HFFc6 (cell line): ENCODE results near the gene SEL1L3. TPM values are rescaled to one million over a fixed set of nuclear protein-coding genes. Genes with fewer than 3 reads are reported as not detected.

Source experiments
- DNase-seq: peaks from one replicate; pipeline ENCODE4 v3.0.0-alpha.2; 2018
- H3K27ac Mint-ChIP-seq: 2 replicates; pipeline ENCODE4 v1.8.0; 2020; ENCODE audit warnings: mild to moderate bottlenecking, mixed read lengths
- H3K27me3 Mint-ChIP-seq: 2 replicates; pipeline ENCODE4 v1.8.0; 2021; ENCODE audit warnings: mild to moderate bottlenecking, moderate library complexity, mixed read lengths; ENCODE audit not compliant: insufficient read depth
- H3K36me3 Mint-ChIP-seq: 2 replicates; pipeline ENCODE4 v1.8.0; 2021; ENCODE audit warnings: low read depth, mixed read lengths
- H3K4me1 Mint-ChIP-seq: 2 replicates; pipeline ENCODE4 v1.8.0; 2020; ENCODE audit warnings: low read depth, mixed read lengths
- H3K4me3 Mint-ChIP-seq: 2 replicates; pipeline ENCODE4 v1.8.0; 2020; ENCODE audit warnings: mild to moderate bottlenecking, moderate library complexity, mixed read lengths
- H3K9me3 Mint-ChIP-seq: 2 replicates; pipeline ENCODE4 v1.8.0; 2020; ENCODE audit warnings: mild to moderate bottlenecking, mixed read lengths
- total RNA-seq, 6 experiments: library from RNA; stranded (reverse); fragmentation: NEBNext Ultra II Directional; extraction: Animal tissue kit (Norgen Biotek cat#: 25700); gene quantifications; 2 replicates in 1 of 6; 3 replicates in 5 of 6; pipeline ENCODE4 v1.2.3, GENCODE V29; 2021
- TF ChIP-seq, protein P1 (sequence below): fragments of 200-600 bp; sonication (generic); IDR thresholded peaks from 2 replicates; pipeline ENCODE4 v1.5.0; 2021; ENCODE audit warnings: antibody characterized with exemption, mild to moderate bottlenecking

The SEL1L3 gene
- total RNA-seq, 6 experiments from 2014 or later, result 24.5 to 35.4 (median 31.1) TPM

- H3K27ac Mint-ChIP-seq, result 0 out of 2 replicates have a peak overlapping the region, but pooled peaks have one; percentile 90
- H3K4me1 Mint-ChIP-seq, result peaks cover 87% of the 10 kb centered on the region
- H3K36me3 Mint-ChIP-seq, result peaks cover 20% of the 10 kb centered on the region
- DNase-seq, result no peak
- TF ChIP-seq, protein P1, sequence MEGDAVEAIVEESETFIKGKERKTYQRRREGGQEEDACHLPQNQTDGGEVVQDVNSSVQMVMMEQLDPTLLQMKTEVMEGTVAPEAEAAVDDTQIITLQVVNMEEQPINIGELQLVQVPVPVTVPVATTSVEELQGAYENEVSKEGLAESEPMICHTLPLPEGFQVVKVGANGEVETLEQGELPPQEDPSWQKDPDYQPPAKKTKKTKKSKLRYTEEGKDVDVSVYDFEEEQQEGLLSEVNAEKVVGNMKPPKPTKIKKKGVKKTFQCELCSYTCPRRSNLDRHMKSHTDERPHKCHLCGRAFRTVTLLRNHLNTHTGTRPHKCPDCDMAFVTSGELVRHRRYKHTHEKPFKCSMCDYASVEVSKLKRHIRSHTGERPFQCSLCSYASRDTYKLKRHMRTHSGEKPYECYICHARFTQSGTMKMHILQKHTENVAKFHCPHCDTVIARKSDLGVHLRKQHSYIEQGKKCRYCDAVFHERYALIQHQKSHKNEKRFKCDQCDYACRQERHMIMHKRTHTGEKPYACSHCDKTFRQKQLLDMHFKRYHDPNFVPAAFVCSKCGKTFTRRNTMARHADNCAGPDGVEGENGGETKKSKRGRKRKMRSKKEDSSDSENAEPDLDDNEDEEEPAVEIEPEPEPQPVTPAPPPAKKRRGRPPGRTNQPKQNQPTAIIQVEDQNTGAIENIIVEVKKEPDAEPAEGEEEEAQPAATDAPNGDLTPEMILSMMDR, result no peak
- no peak overlapping the region for H3K4me3 Mint-ChIP-seq
- no peaks in the 10 kb centered on the region; the same call in 1 of the 2 replicates for H3K27me3 Mint-ChIP-seq
- no peaks in the 10 kb centered on the region for H3K9me3 Mint-ChIP-seq
Measured at GRCh38 chr4:25815586-25815985, 47.2 kb downstream of the SEL1L3 start.

DNA sequence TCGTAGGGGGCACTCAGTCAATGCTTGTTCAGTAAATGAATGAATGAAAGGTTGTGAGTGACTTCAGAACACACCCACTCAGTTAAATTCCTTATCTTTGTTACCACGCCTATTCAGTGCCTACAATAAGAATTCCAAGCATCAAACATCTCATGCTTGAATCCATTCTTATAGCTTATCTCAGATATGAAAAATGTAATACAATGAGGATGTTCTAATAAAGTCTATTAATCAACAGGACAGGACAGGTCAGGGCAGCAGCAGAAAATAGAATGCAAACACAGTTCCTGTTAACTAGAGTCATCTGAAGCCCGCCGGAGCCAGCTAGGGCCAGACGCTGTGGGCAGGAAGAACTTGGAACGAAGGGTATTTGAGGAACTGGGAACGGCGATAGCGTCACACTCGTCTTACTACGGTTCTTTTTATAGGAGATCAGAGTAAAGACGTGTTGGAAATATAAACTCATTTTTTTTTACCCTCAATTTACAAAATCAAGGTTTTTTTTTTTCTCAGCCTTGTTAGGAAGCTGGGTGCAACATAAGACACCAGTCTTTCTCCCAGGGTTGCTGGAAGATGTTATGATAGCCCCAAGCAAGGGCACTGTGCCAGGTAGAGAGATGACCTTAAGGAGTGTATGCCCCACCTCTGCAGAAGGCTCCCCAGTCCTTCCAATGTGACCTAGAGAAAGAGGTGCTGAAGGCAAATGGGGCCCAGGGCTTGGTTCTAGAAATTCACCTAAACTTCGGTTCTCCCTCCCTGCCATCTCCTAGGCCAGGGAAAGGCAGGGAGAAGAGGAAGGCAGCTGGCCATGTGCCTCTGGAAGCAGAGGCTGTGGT, 48.3 kb downstream of the SEL1L3 start:
- Mint-ChIP-seq H3K9me3 (no peaks in the 10 kb centered on the region), H3K27ac (peak overlapping the region; percentile 90), H3K36me3 (peaks cover 12% of the 10 kb centered on the region), H3K27me3 (no peaks in the 10 kb centered on the region; the same call in 1 of the 2 replicates), H3K4me3 (peak overlapping the region; percentile 67), H3K4me1 (peaks cover 80% of the 10 kb centered on the region)
- DNase-seq, result peak; percentile 68
- TF ChIP-seq, protein P1, result no peak

DNA sequence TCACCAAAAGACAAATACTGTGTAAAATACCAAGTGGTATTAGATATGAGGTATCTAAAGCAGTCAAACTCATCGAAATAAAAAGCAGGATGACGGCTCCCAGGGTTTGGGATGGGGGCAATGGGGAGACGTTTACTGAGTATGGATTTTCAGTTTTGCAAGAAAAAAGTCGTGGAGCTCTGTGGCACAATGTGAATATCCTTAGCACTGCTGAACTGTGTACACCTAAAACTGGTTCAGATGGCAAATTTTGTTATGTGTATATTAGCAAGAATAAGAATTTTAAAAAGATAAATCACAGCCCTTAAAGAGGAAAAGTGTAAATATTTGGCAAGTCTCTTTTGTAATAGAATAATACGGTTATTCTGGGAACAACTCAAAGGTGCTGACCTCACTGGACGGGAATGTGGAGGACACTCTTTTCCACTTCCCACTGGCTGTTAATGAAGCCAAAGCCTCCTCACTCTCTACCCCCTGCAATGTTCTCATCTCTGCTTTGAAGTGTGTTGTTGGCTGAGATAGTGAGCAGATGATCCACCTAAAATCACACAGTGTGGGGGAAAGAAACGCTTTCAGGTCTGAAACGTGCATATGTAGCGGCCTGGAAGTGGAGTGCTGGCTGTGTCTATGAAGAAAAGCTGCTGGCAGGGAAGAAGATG, 49.2 kb downstream of the SEL1L3 start:
- Mint-ChIP-seq H3K4me1 (peaks cover 70% of the 10 kb centered on the region), H3K36me3 (peaks cover 12% of the 10 kb centered on the region), H3K9me3 (no peaks in the 10 kb centered on the region), H3K4me3 (peak overlapping the region; percentile 67), H3K27ac (peak overlapping the region; percentile 90), H3K27me3 (no peaks in the 10 kb centered on the region; the same call in 1 of the 2 replicates)
- DNase-seq, result peak; percentile 62
- TF ChIP-seq, protein P1, result no peak

DNA sequence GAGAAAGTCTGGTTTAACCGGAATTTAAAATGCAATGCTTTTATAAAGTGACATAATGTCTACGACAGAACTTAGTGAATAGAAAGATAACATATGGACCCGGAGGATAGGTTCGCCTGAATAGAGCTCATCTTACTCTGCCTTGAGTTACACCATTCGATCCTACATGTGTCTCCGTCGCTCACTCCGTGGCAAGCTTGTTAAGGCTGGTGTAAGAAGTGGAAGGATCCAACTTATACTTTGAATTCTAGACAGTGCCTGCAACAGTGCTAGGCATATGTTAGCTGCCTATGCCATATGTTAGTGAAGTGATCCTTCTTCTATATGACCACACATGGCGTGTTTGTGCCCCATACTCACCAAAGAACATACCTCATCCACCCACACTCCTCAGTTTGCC, 50.9 kb downstream of the SEL1L3 start:
- TF ChIP-seq, protein P1, result no peak
- no peaks in the 10 kb centered on the region for H3K9me3 Mint-ChIP-seq
- DNase-seq, result no peak
- H3K4me1 Mint-ChIP-seq, result peaks cover 58% of the 10 kb centered on the region
- no peak overlapping the region for H3K4me3 Mint-ChIP-seq
- H3K27ac Mint-ChIP-seq, result no peak overlapping the region
- no peaks in the 10 kb centered on the region; the same call in 1 of the 2 replicates for H3K27me3 Mint-ChIP-seq
- peaks cover 14% of the 10 kb centered on the region for H3K36me3 Mint-ChIP-seq

DNA sequence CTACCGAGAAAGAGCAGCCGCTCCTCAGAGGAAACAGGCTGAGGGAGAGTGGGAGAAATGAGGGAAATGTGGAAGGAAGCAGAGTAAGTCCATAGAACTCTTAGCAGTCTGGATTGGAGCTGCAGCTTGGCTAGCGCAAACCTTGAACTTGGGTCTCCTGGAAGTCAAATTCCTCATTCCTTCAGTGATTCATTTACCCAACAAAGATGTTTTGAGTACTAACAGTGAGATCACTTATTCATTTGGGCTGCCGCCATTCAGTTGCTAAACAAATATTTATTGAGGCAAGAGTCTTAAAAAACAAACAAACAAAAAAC, 51.5 kb downstream of the SEL1L3 start:
- no peak overlapping the region for H3K27ac Mint-ChIP-seq

More for the DNA sequence above, 51.5 kb downstream of the SEL1L3 start:
- Mint-ChIP-seq H3K36me3 (peaks cover 12% of the 10 kb centered on the region), H3K27me3 (no peaks in the 10 kb centered on the region; the same call in 1 of the 2 replicates), H3K4me1 (peaks cover 54% of the 10 kb centered on the region), H3K4me3 (no peak overlapping the region), H3K9me3 (no peaks in the 10 kb centered on the region)
- TF ChIP-seq, protein P1, result no peak
- peak; percentile 18 for DNase-seq
